Gastrocnemius medialis (tissue), 4 donors: ENCODE measurements around the gene TFF1. TPM values are rescaled to one million over a fixed set of nuclear protein-coding genes. Genes with fewer than 3 reads are reported as not detected.

Experiments
- ATAC-seq, 2 donors: fragments of 150-250 bp; one replicate each; pipeline ENCODE4 v1.9.1; 2016
- DNase-seq, 2 donors: peaks; one replicate each; pipeline ENCODE4 v3.0.0-alpha.2; 2019
- H3K27ac ChIP-seq, 4 donors: fragments of 200-600 bp; sonication (generic); 1 replicate in 1 of 4; 2 replicates in 3 of 4; pipeline ENCODE4 v1.5.1; 2016 to 2018; ENCODE audit warnings: mild to moderate bottlenecking in 2 of 4, moderate library complexity in 1 of 4
- H3K27me3 ChIP-seq, 3 donors: fragments of 200-600 bp; sonication (generic) in 2 of 3; 1 replicate in 1 of 3; 2 replicates in 2 of 3; pipeline versions ENCODE4 v1.5.1 to v1.6.0; 2016 to 2019; ENCODE audit warnings: mild to moderate bottlenecking in 1 of 3, moderate library complexity in 1 of 3
- H3K36me3 ChIP-seq, 2 donors: fragments of 200-600 bp; sonication (generic) in 1 of 2; one replicate each; pipeline ENCODE4 v1.5.1; 2017 to 2018
- H3K4me1 ChIP-seq, 2 donors: fragments of 200-600 bp; sonication (generic) in 1 of 2; one replicate each; pipeline ENCODE4 v1.5.1; 2016 to 2017; ENCODE audit warnings: mild to moderate bottlenecking in 2 of 2
- H3K4me3 ChIP-seq, 4 donors: fragments of 200-600 bp; sonication (generic) in 3 of 4; 1 replicate in 1 of 4; 2 replicates in 3 of 4; pipeline ENCODE4 v1.5.1; 2016 to 2019; ENCODE audit warnings: mild to moderate bottlenecking in 2 of 4
- H3K9me3 ChIP-seq, 3 donors: fragments of 200-600 bp; sonication (generic) in 2 of 3; 1 replicate in 1 of 3; 2 replicates in 2 of 3; pipeline ENCODE4 v1.5.1; 2016 to 2019
- POLR2A ChIP-seq, 2 donors: fragments of 450-650 bp; IDR thresholded peaks; one replicate each; pipeline ENCODE4 v1.6.1; 2017; ENCODE audit warnings: antibody characterized with exemption in 2 of 2, mild to moderate bottlenecking in 2 of 2, moderate library complexity in 2 of 2
- in situ Hi-C, 4 donors: fragments of 200-750 bp; cut with MboI; loops; one replicate each; pipeline versions ENCODE4 v1.15.0 to v1.8.0; 2017; ENCODE audit warnings: low sequenced_read_pairs in 4 of 4
- intact Hi-C: fragments of 100-400 bp; cut with DNase I; formaldehyde crosslinking; loops from one replicate; pipeline ENCODE4 v1.15.1; 2023; ENCODE audit warnings: low total_unique reads
- total RNA-seq, 4 donors: library from RNA; depleted of rRNA; stranded (reverse); fragments of >200 nt; gene quantifications; one replicate each; pipeline versions ENCODE4 v1.1.0 to v1.2.3, GENCODE V29; 2016
- TF ChIP-seq, protein P1 (sequence below), 5 experiments: fragments of 450-650 bp in 3 of 5; fragments of 200-600 bp in 2 of 5; sonication (generic) in 2 of 5; IDR thresholded peaks in 4 of 5; conservative IDR thresholded peaks in 1 of 5; 1 replicate in 4 of 5; 2 replicates in 1 of 5; pipeline ENCODE4 v1.5.1; 2016 to 2019; ENCODE audit warnings: antibody characterized with exemption in 5 of 5, mild to moderate bottlenecking in 3 of 5, moderate library complexity in 3 of 5

TFF1 gene
- total RNA-seq, 4 donors from 2014 or later = not detected

DNA sequence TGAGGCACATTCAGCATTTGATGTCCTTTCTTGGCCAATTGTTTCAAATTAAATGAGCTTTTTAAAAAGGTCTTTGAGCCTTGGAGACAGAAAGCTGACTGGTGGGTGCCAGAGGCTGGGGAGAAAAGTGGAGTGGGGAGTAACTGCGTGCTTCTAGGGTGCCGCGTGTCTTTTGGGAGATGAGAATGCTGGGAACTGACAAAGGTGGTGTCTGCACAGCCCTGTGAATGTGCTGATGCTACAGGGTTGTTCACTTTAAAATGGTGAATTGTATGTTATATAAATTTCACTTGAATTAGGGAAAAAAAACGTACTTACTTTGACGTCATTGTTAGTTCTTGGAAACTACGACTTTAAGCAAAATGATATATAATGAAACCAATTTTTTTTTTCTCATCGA, 8.1 kb upstream of the TFF1 start:
- no peak for ATAC-seq
- Histone ChIP-seq H3K27ac (no peak overlapping the region), H3K36me3 (no peaks in the 10 kb centered on the region), H3K9me3 (no peaks in the 10 kb centered on the region), H3K4me3 (no peak overlapping the region), H3K4me1 (no peaks in the 10 kb centered on the region), H3K27me3 (peaks cover 0 to 14% (median 0%) of the 10 kb centered on the region in 3 donors)
- TF ChIP-seq, protein P1, sequence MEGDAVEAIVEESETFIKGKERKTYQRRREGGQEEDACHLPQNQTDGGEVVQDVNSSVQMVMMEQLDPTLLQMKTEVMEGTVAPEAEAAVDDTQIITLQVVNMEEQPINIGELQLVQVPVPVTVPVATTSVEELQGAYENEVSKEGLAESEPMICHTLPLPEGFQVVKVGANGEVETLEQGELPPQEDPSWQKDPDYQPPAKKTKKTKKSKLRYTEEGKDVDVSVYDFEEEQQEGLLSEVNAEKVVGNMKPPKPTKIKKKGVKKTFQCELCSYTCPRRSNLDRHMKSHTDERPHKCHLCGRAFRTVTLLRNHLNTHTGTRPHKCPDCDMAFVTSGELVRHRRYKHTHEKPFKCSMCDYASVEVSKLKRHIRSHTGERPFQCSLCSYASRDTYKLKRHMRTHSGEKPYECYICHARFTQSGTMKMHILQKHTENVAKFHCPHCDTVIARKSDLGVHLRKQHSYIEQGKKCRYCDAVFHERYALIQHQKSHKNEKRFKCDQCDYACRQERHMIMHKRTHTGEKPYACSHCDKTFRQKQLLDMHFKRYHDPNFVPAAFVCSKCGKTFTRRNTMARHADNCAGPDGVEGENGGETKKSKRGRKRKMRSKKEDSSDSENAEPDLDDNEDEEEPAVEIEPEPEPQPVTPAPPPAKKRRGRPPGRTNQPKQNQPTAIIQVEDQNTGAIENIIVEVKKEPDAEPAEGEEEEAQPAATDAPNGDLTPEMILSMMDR (IDR thresholded peaks at IDR 0.05 in 4 of 5, conservative IDR thresholded peaks at IDR 0.05 in 1 of 5) = no peak
- TF ChIP-seq POLR2A (IDR thresholded peaks at IDR 0.05) = no peak
- no peak for DNase-seq
- intact Hi-C loops (no loop called here), in situ Hi-C loops (no loop called here)

GRCh38 chr21:42373908-42374455, 7.6 kb upstream of the TFF1 start:
- peaks cover 0 to 11% (median 0%) of the 10 kb centered on the region in 3 donors for H3K27me3 ChIP-seq
- no peaks in the 10 kb centered on the region for H3K9me3 ChIP-seq
- no peaks in the 10 kb centered on the region for H3K36me3 ChIP-seq
- H3K27ac ChIP-seq = no peak overlapping the region
- ATAC-seq = no peak
- no peak for DNase-seq
- no peaks in the 10 kb centered on the region for H3K4me1 ChIP-seq
- TF ChIP-seq POLR2A (IDR thresholded peaks at IDR 0.05) = no peak
- no peak overlapping the region for H3K4me3 ChIP-seq
- in situ Hi-C loops = no loop called here
- intact Hi-C loops = no loop called here

DNA sequence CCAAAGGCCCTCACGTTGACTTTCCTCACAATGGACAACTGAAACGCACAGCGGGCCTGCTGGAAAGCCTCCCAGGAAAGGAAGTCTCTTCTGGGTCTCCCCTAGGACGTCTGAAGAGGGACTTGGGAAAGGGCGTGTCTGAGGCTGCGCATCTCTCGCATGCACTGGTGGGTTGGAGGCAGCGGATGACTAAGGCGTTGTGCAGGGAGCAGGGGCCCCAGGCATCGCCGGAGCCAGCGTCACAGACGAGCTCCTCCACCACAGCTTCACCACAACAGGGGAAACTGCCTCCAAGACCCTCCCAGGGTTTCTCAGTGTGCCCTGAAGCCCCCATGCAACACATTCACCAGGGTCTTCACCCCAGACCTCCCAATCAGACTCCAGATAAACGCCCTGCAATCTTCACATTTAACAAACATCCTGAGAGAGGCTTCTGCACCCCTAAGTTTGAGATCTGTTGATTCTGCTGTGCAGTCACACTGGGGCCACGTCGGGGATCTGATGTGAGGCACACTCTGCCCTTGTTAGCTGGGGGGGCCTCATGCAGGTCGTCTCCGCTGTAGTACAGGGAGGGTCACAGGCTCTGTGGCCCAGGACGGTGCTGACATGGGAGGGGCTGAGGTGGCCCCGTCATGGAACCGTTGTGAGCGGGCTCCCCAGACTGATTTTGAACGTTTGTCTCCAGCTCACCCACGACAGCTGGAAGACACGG, 7.0 kb upstream of the TFF1 start:
- Histone ChIP-seq H3K4me1 (no peaks in the 10 kb centered on the region), H3K27ac (no peak overlapping the region), H3K4me3 (no peak overlapping the region), H3K36me3 (no peaks in the 10 kb centered on the region), H3K9me3 (no peaks in the 10 kb centered on the region), H3K27me3 (peaks cover 0 to 11% (median 0%) of the 10 kb centered on the region in 3 donors)
- DNase-seq (no peak), ATAC-seq (no peak)
- intact Hi-C loops (no loop called here), in situ Hi-C loops (no loop called here)
- TF ChIP-seq, protein P1 (IDR thresholded peaks at IDR 0.05 in 4 of 5, conservative IDR thresholded peaks at IDR 0.05 in 1 of 5) = no peak
- no peak for TF ChIP-seq POLR2A (IDR thresholded peaks at IDR 0.05)

DNA sequence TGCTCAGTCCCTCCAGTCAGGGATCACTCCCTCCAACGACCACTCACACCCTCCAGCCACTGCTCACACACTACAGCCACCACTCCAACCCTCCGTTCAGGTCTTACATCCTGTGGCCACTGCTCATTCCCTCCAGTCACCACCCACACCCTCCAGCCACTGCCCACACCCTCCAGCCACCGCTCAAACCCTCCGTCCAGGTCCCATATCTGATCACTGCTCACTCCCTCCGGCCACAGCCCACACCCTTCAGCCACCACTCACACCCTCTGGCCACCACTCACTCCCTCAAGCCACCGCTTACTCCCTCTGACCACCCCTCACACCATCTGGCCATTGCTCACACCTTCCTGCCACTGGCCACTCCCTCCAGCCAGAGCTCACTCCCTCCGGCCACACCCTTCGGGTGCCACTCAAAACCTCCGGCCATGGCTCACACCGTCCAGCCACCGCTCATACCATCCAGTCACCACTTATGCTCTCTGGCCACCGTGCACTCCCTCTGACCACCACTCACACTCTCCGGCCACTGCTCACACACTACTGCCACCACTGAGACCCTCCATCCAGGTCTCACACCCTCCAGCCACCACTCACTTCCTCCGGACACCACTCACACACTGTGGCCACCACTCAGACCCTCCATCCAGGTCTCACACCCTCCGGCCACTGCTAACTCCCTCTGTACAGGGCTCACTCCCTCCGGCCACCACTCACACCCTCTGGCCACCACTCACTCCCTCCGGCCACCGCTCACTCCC, 4.7 kb upstream of the TFF1 start:
- ATAC-seq (no peak), DNase-seq (no peak)
- Histone ChIP-seq H3K27ac (no peak overlapping the region), H3K36me3 (no peaks in the 10 kb centered on the region), H3K4me3 (no peak overlapping the region), H3K9me3 (no peaks in the 10 kb centered on the region), H3K4me1 (no peaks in the 10 kb centered on the region), H3K27me3 (peaks cover 0 to 8% (median 0%) of the 10 kb centered on the region in 3 donors)
- intact Hi-C loops = no loop called here
- TF ChIP-seq POLR2A (IDR thresholded peaks at IDR 0.05) = no peak
- TF ChIP-seq, protein P1 (IDR thresholded peaks at IDR 0.05 in 4 of 5, conservative IDR thresholded peaks at IDR 0.05 in 1 of 5) = no peak
- in situ Hi-C loops = no loop called here

DNA sequence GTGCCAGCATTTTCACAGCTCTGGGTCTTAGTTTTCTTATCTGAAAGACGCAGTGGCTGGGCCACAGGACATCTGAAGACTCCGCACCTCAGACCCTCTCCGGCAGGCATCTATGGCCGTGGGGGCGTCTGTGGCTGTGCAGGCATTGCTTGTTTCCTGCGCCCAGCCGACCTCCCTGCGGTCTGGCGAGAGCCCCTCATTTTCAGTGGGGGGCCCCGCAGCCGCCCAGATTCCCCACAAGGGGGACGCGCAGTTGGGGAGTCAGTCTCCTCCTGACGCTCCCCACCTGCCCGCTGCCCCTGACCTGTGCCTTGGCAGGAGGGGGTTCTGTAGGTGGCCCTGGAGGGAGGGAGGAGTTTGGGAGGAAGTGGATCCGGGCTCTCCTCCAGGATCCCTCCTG, 3.5 kb upstream of the TFF1 start:
- Histone ChIP-seq H3K27me3 (peaks cover 0 to 4% (median under 1%) of the 10 kb centered on the region in 3 donors), H3K36me3 (no peaks in the 10 kb centered on the region), H3K9me3 (no peaks in the 10 kb centered on the region), H3K27ac (no peak overlapping the region), H3K4me1 (no peaks in the 10 kb centered on the region), H3K4me3 (no peak overlapping the region)
- in situ Hi-C loops = no loop called here
- intact Hi-C loops = no loop called here
- ATAC-seq = no peak
- no peak for DNase-seq
- TF ChIP-seq, protein P1 (IDR thresholded peaks at IDR 0.05 in 4 of 5, conservative IDR thresholded peaks at IDR 0.05 in 1 of 5) = no peak
- TF ChIP-seq POLR2A (IDR thresholded peaks at IDR 0.05) = no peak
